GM12891 (cell line): ENCODE measurements around the gene RAB1B.
A peak's percentile ranks its signal among the peaks of the same experiment; 100 is the strongest.

ENCODE experiments used
- POLR2A ChIP-seq: IDR thresholded peaks from 2 replicates; pipeline ENCODE4 v1.6.1; 2011; ENCODE audit warnings: low read depth, low read length, control low read depth
- POLR2AphosphoS5 ChIP-seq: IDR thresholded peaks from 2 replicates; pipeline ENCODE4 v1.6.1; 2011; ENCODE audit warnings: low read depth, low read length, control low read depth
- TAF1 ChIP-seq: IDR thresholded peaks from 2 replicates; pipeline ENCODE4 v1.6.1; 2011; ENCODE audit warnings: low read depth, low read length, control low read depth

- TF ChIP-seq POLR2A: peak; percentile 80
- no peak for TF ChIP-seq TAF1
- peak; percentile 75 for TF ChIP-seq POLR2AphosphoS5
These were observed 20.5 kb downstream of the RAB1B start, which contains the start of gene YIF1A for GRCh38 chr11:66288671-66289547.
